ENCODE measurements around the gene IMP4. TPM values are rescaled to one million over a fixed set of nuclear protein-coding genes. Genes with fewer than 3 reads are reported as not detected.

Gene IMP4
- total and polyA plus RNA-seq, 2 experiments from 2014 or later: 87.8 to 147 TPM

DNA sequence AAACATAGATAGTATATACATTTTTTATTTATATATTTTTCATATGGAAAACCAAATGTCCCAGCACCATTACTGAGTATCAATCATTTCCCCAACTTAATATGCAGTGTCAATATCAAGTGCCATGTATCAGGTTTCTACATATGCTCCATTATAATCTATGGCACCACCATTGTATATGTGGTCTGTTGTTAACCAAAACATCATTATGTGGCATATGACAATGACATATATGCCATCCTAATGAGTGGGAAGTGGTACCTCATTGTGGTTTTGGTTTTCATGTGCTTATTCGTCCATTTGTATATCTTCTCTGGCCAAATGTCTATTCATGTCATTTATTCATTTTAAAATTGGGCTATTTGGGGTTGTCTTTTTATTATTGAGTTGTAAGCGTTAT is 22.4 kb downstream of the IMP4 start:
- Histone ChIP-seq H3K36me3 (ENCODE audit: insufficient read depth) (no peaks in the 10 kb centered on the region), H3K27ac (ENCODE audit: low read depth) (no peak overlapping the region), H3K9me2 (ENCODE audit: insufficient read depth) (no peaks in the 10 kb centered on the region), H3K4me3 (no peak overlapping the region), H3F3A (replicated peaks; ENCODE audit: low read depth) (no peaks in the 10 kb centered on the region), H4K20me1 (replicated peaks; ENCODE audit: insufficient read depth) (no peaks in the 10 kb centered on the region), H3K4me2 (no peak overlapping the region), H3K79me2 (replicated peaks; ENCODE audit: insufficient read depth) (no peaks in the 10 kb centered on the region), H3K27me3 (ENCODE audit: insufficient read depth) (no peaks in the 10 kb centered on the region), H2AFZ (no peak overlapping the region), H3K4me1 (ENCODE audit: insufficient read depth) (peaks cover 20% of the 10 kb centered on the region)
- H3K27ac Mint-ChIP-seq: no peak overlapping the region
- no peak for DNase-seq (ENCODE audit: low spot score)
- ATAC-seq: no peak
- H3K36me3 Mint-ChIP-seq (ENCODE audit: low read depth): no peaks in the 10 kb centered on the region; the same call in 2 of the 3 replicates
- no peak for TF ChIP-seq POLR2AphosphoS5 (IDR thresholded peaks at IDR 0.05; ENCODE audit: low read depth)
- TF ChIP-seq EZH2 (IDR thresholded peaks at IDR 0.05; ENCODE audit: low read depth, unreplicated experiment): no peak
- TF ChIP-seq STAT1 (IDR thresholded peaks at IDR 0.05; ENCODE audit: unreplicated experiment): no peak
- no peak for TF ChIP-seq ZNF331 (CRISPR knock-in tag; IDR thresholded peaks at IDR 0.05; ENCODE audit: low read depth)
- no peak for TF ChIP-seq EZH2phosphoT487 (IDR thresholded peaks at IDR 0.05; ENCODE audit: unreplicated experiment)
- TF ChIP-seq JUNB (IDR thresholded peaks at IDR 0.05; ENCODE audit: unreplicated experiment): no peak
- TF ChIP-seq, protein P1, sequence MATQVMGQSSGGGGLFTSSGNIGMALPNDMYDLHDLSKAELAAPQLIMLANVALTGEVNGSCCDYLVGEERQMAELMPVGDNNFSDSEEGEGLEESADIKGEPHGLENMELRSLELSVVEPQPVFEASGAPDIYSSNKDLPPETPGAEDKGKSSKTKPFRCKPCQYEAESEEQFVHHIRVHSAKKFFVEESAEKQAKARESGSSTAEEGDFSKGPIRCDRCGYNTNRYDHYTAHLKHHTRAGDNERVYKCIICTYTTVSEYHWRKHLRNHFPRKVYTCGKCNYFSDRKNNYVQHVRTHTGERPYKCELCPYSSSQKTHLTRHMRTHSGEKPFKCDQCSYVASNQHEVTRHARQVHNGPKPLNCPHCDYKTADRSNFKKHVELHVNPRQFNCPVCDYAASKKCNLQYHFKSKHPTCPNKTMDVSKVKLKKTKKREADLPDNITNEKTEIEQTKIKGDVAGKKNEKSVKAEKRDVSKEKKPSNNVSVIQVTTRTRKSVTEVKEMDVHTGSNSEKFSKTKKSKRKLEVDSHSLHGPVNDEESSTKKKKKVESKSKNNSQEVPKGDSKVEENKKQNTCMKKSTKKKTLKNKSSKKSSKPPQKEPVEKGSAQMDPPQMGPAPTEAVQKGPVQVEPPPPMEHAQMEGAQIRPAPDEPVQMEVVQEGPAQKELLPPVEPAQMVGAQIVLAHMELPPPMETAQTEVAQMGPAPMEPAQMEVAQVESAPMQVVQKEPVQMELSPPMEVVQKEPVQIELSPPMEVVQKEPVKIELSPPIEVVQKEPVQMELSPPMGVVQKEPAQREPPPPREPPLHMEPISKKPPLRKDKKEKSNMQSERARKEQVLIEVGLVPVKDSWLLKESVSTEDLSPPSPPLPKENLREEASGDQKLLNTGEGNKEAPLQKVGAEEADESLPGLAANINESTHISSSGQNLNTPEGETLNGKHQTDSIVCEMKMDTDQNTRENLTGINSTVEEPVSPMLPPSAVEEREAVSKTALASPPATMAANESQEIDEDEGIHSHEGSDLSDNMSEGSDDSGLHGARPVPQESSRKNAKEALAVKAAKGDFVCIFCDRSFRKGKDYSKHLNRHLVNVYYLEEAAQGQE (IDR thresholded peaks at IDR 0.05; ENCODE audit: unreplicated experiment): no peak
- no peak for TF ChIP-seq CREB1 (CRISPR knock-in tag; IDR thresholded peaks at IDR 0.05; ENCODE audit: low read depth)
- TF ChIP-seq NANOG (IDR thresholded peaks at IDR 0.05; ENCODE audit: borderline replicate concordance): no peak
- TF ChIP-seq ZNF114 (CRISPR knock-in tag; IDR thresholded peaks at IDR 0.05): no peak
- TF ChIP-seq, protein P2, sequence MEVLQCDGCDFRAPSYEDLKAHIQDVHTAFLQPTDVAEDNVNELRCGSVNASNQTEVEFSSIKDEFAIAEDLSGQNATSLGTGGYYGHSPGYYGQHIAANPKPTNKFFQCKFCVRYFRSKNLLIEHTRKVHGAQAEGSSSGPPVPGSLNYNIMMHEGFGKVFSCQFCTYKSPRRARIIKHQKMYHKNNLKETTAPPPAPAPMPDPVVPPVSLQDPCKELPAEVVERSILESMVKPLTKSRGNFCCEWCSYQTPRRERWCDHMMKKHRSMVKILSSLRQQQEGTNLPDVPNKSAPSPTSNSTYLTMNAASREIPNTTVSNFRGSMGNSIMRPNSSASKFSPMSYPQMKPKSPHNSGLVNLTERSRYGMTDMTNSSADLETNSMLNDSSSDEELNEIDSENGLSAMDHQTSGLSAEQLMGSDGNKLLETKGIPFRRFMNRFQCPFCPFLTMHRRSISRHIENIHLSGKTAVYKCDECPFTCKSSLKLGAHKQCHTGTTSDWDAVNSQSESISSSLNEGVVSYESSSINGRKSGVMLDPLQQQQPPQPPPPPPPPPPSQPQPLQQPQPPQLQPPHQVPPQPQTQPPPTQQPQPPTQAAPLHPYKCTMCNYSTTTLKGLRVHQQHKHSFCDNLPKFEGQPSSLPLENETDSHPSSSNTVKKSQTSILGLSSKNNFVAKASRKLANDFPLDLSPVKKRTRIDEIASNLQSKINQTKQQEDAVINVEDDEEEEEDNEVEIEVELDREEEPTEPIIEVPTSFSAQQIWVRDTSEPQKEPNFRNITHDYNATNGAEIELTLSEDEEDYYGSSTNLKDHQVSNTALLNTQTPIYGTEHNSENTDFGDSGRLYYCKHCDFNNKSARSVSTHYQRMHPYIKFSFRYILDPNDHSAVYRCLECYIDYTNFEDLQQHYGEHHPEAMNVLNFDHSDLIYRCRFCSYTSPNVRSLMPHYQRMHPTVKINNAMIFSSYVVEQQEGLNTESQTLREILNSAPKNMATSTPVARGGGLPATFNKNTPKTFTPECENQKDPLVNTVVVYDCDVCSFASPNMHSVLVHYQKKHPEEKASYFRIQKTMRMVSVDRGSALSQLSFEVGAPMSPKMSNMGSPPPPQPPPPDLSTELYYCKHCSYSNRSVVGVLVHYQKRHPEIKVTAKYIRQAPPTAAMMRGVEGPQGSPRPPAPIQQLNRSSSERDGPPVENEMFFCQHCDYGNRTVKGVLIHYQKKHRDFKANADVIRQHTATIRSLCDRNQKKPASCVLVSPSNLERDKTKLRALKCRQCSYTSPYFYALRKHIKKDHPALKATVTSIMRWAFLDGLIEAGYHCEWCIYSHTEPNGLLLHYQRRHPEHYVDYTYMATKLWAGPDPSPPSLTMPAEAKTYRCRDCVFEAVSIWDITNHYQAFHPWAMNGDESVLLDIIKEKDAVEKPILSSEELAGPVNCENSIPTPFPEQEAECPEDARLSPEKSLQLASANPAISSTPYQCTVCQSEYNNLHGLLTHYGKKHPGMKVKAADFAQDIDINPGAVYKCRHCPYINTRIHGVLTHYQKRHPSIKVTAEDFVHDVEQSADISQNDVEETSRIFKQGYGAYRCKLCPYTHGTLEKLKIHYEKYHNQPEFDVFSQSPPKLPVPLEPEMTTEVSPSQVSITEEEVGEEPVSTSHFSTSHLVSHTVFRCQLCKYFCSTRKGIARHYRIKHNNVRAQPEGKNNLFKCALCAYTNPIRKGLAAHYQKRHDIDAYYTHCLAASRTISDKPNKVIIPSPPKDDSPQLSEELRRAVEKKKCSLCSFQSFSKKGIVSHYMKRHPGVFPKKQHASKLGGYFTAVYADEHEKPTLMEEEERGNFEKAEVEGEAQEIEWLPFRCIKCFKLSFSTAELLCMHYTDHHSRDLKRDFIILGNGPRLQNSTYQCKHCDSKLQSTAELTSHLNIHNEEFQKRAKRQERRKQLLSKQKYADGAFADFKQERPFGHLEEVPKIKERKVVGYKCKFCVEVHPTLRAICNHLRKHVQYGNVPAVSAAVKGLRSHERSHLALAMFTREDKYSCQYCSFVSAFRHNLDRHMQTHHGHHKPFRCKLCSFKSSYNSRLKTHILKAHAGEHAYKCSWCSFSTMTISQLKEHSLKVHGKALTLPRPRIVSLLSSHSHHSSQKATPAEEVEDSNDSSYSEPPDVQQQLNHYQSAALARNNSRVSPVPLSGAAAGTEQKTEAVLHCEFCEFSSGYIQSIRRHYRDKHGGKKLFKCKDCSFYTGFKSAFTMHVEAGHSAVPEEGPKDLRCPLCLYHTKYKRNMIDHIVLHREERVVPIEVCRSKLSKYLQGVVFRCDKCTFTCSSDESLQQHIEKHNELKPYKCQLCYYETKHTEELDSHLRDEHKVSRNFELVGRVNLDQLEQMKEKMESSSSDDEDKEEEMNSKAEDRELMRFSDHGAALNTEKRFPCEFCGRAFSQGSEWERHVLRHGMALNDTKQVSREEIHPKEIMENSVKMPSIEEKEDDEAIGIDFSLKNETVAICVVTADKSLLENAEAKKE (CRISPR knock-in tag; IDR thresholded peaks at IDR 0.05): no peak
- TF ChIP-seq, protein P3, sequence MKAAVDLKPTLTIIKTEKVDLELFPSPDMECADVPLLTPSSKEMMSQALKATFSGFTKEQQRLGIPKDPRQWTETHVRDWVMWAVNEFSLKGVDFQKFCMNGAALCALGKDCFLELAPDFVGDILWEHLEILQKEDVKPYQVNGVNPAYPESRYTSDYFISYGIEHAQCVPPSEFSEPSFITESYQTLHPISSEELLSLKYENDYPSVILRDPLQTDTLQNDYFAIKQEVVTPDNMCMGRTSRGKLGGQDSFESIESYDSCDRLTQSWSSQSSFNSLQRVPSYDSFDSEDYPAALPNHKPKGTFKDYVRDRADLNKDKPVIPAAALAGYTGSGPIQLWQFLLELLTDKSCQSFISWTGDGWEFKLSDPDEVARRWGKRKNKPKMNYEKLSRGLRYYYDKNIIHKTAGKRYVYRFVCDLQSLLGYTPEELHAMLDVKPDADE (IDR thresholded peaks at IDR 0.05): no peak
- TF ChIP-seq, protein P4, sequence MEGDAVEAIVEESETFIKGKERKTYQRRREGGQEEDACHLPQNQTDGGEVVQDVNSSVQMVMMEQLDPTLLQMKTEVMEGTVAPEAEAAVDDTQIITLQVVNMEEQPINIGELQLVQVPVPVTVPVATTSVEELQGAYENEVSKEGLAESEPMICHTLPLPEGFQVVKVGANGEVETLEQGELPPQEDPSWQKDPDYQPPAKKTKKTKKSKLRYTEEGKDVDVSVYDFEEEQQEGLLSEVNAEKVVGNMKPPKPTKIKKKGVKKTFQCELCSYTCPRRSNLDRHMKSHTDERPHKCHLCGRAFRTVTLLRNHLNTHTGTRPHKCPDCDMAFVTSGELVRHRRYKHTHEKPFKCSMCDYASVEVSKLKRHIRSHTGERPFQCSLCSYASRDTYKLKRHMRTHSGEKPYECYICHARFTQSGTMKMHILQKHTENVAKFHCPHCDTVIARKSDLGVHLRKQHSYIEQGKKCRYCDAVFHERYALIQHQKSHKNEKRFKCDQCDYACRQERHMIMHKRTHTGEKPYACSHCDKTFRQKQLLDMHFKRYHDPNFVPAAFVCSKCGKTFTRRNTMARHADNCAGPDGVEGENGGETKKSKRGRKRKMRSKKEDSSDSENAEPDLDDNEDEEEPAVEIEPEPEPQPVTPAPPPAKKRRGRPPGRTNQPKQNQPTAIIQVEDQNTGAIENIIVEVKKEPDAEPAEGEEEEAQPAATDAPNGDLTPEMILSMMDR (conservative IDR thresholded peaks at IDR 0.05; ENCODE audit: low read depth in 2 of 2): no peak
- no peak overlapping the region for H3K4me3 Mint-ChIP-seq
- no peaks in the 10 kb centered on the region; the same call in 2 of the 3 replicates for H3K9me3 Mint-ChIP-seq
- H3K4me1 Mint-ChIP-seq: peaks cover 17% of the 10 kb centered on the region
- peaks cover 5% of the 10 kb centered on the region for H3K27me3 Mint-ChIP-seq (ENCODE audit: insufficient read depth, low read depth, poor library complexity)

Measured in GM23338 (cell line).